HCT116 (cell line): ENCODE data around the gene CSTPP1. TPM values are rescaled to one million over a fixed set of nuclear protein-coding genes. Genes with fewer than 3 reads are reported as not detected.

Source experiments
- ATAC-seq: fragments of 200-7000 bp; cut with Tn5 transposase; 2 replicates; pipeline ENCODE4 v1.9.1; 2020; ENCODE audit warnings: mild to moderate bottlenecking, moderate library complexity
- BruUV-seq: library from RNA; stranded (reverse); fragments of 400-500 nt; replicated peaks from 2 replicates; lab custom pipeline; 2021; lab: Mats Ljungman, UMichigan
- CTCF ChIA-PET: fragments of 300-600 bp; sonication (Branson Sonifier 250); formaldehyde crosslinking; loops from one replicate; lab custom pipeline; 2021; ENCODE audit warnings: antibody characterized with exemption; lab: Charles Lee
- POLR2A ChIA-PET: fragments of 300-600, 350-600 bp; sonication (Branson Sonifier 250); formaldehyde crosslinking; loops from one replicate; lab custom pipeline; 2021; ENCODE audit warnings: antibody characterized with exemption; lab: Charles Lee
- RAD21 ChIA-PET, 2 experiments: fragments of 300-600 bp; sonication (Branson Sonifier 250); formaldehyde crosslinking; loops; one replicate each; lab custom pipeline; 2023; ENCODE audit warnings: low total read pairs in 2 of 2; ENCODE audit not compliant: uncharacterized antibody in 2 of 2, unreplicated experiment in 2 of 2, low non-redundant PET in 1 of 2; lab: Charles Lee
- DNase-seq: peaks from one replicate; pipeline ENCODE4 v3.0.0-alpha.2; 2010; ENCODE audit warnings: low read depth, low spot score
- H2AFZ ChIP-seq: fragments of 200-600 bp; shearing (Covaris generic), sonication (generic); 2 replicates; pipeline ENCODE4 v1.6.1; 2017; ENCODE audit warnings: low read depth, mixed run types, mixed read lengths, antibody characterized with exemption, low read length; ENCODE audit not compliant: poor library complexity, severe bottlenecking
- H3K27ac ChIP-seq: 2 replicates; pipeline ENCODE4 v1.5.1; 2012; ENCODE audit warnings: low read depth, low read length
- H3K27me3 ChIP-seq: fragments of 200-600 bp; sonication (generic); 2 replicates; pipeline ENCODE4 v1.6.1; 2016; ENCODE audit warnings: mixed run types, low read length, mixed read lengths; ENCODE audit not compliant: insufficient read depth
- H3K36me3 ChIP-seq, 2 experiments: fragments of 200-500 bp in 1 of 2; fragments of 200-600 bp in 1 of 2; sonication (Bioruptor generic) in 1 of 2; sonication (generic) in 1 of 2; 2 replicates each; pipeline versions ENCODE4 v1.5.1 to v1.6.1; 2014 to 2016; ENCODE audit warnings: low read length in 2 of 2, inconsistent platforms in 1 of 2, mixed read lengths in 1 of 2, mixed run types in 1 of 2; ENCODE audit not compliant: insufficient read depth in 2 of 2, control insufficient read depth in 1 of 2
- H3K4me1 ChIP-seq, 2 experiments: fragments of 200-600 bp in 1 of 2; sonication (generic) in 1 of 2; 2 replicates each; pipeline versions ENCODE4 v1.5.1 to v1.6.1; 2012 to 2017; ENCODE audit warnings: low read length in 2 of 2, inconsistent platforms in 1 of 2, mild to moderate bottlenecking in 1 of 2, mixed read lengths in 1 of 2, mixed run types in 1 of 2, moderate library complexity in 1 of 2; ENCODE audit not compliant: insufficient read depth in 2 of 2, control insufficient read depth in 1 of 2
- H3K4me2 ChIP-seq: fragments of 200-600 bp; sonication (generic); 2 replicates; pipeline ENCODE4 v1.6.1; 2017; ENCODE audit warnings: mixed run types, low read length, mixed read lengths
- H3K4me3 ChIP-seq, 2 experiments: fragments of 200-600 bp in 1 of 2; sonication (generic) in 1 of 2; replicated peaks in 1 of 2; 2 replicates each; pipeline ENCODE4 v1.5.1; 2011 to 2016; ENCODE audit warnings: low read length in 2 of 2, control low read depth in 1 of 2, low read depth in 1 of 2, mild to moderate bottlenecking in 1 of 2, mixed read lengths in 1 of 2, mixed run types in 1 of 2
- H3K79me2 ChIP-seq: fragments of 200-600 bp; sonication (generic); 2 replicates; pipeline ENCODE4 v1.6.1; 2017; ENCODE audit warnings: mild to moderate bottlenecking, mixed run types, low read length, moderate library complexity, mixed read lengths; ENCODE audit not compliant: insufficient read depth
- H3K9ac ChIP-seq: fragments of 200-600 bp; sonication (generic); 2 replicates; pipeline ENCODE4 v1.6.1; 2016; ENCODE audit warnings: low read length, mixed read lengths
- H3K9me2 ChIP-seq: fragments of 200-600 bp; sonication (generic), shearing (Covaris generic); 2 replicates; pipeline ENCODE4 v1.6.1; 2017; ENCODE audit warnings: mixed run types, mild to moderate bottlenecking, moderate library complexity; ENCODE audit not compliant: insufficient read depth
- H3K9me3 ChIP-seq, 2 experiments: fragments of 200-500 bp in 1 of 2; fragments of 200-600 bp in 1 of 2; sonication (Bioruptor generic) in 1 of 2; sonication (generic) in 1 of 2; 2 replicates each; pipeline ENCODE4 v1.6.1; 2014 to 2017; ENCODE audit warnings: low read length in 2 of 2, mixed read lengths in 2 of 2, inconsistent platforms in 1 of 2, low read depth in 1 of 2, mild to moderate bottlenecking in 1 of 2, mixed run types in 1 of 2, moderate library complexity in 1 of 2; ENCODE audit not compliant: control insufficient read depth in 1 of 2, insufficient read depth in 1 of 2
- H4K20me1 ChIP-seq: fragments of 200-600 bp; sonication (generic), shearing (Covaris generic); 2 replicates; pipeline ENCODE4 v1.6.1; 2017; ENCODE audit warnings: mixed run types, mild to moderate bottlenecking, moderate library complexity; ENCODE audit not compliant: insufficient read depth
- ATF3 ChIP-seq: IDR thresholded peaks from 2 replicates; pipeline ENCODE4 v1.6.1; 2012
- CBX3 ChIP-seq: IDR thresholded peaks from 2 replicates; pipeline ENCODE4 v1.6.1; 2012; ENCODE audit warnings: low read depth
- CEBPB ChIP-seq: IDR thresholded peaks from 2 replicates; pipeline ENCODE4 v1.6.1; 2012; ENCODE audit warnings: low read depth
- CTCF ChIP-seq, 3 experiments: fragments of 200-600 bp in 1 of 3; sonication (generic) in 1 of 3; IDR thresholded peaks in 2 of 3; conservative IDR thresholded peaks in 1 of 3; 2 replicates each; pipeline ENCODE4 v1.5.1; 2012 to 2017; ENCODE audit warnings: low read depth in 2 of 3, low read length in 2 of 3, antibody characterized with exemption in 1 of 3, borderline replicate concordance in 1 of 3, control low read depth in 1 of 3, mild to moderate bottlenecking in 1 of 3, mixed read lengths in 1 of 3, mixed run types in 1 of 3, moderate library complexity in 1 of 3; ENCODE audit not compliant: insufficient read depth in 1 of 3
- ELF1 ChIP-seq: IDR thresholded peaks from 2 replicates; pipeline ENCODE4 v1.6.1; 2012; ENCODE audit warnings: low read depth, borderline replicate concordance
- EZH2 ChIP-seq: fragments of 200-600 bp; sonication (generic); IDR thresholded peaks from 2 replicates; pipeline ENCODE4 v1.6.1; 2017; ENCODE audit warnings: antibody characterized with exemption, mixed run types
- EZH2phosphoT487 ChIP-seq: fragments of 200-600 bp; IDR thresholded peaks from 2 replicates; pipeline ENCODE4 v1.6.1; 2018; ENCODE audit warnings: antibody characterized with exemption, borderline replicate concordance
- JUND ChIP-seq: IDR thresholded peaks from 2 replicates; pipeline ENCODE4 v1.6.1; 2012
- MAX ChIP-seq: IDR thresholded peaks from 2 replicates; pipeline ENCODE4 v1.6.1; 2012
- POLR2A ChIP-seq: IDR thresholded peaks from 2 replicates; pipeline ENCODE4 v1.7.0; 2011; ENCODE audit warnings: borderline replicate concordance; ENCODE audit not compliant: insufficient read depth, insufficient read length; ENCODE audit errors: extremely low read depth
- POLR2AphosphoS5 ChIP-seq: IDR thresholded peaks from 2 replicates; pipeline ENCODE4 v1.6.1; 2011; ENCODE audit warnings: mild to moderate bottlenecking, low read depth, low read length, moderate library complexity
- RAD21 ChIP-seq: IDR thresholded peaks from 2 replicates; pipeline ENCODE4 v1.6.1; 2012; ENCODE audit warnings: low read depth, mild to moderate bottlenecking
- SIN3A ChIP-seq: IDR thresholded peaks from 2 replicates; pipeline ENCODE4 v1.6.1; 2012; ENCODE audit warnings: low read depth
- SP1 ChIP-seq: IDR thresholded peaks from 2 replicates; pipeline ENCODE4 v1.6.1; 2012; ENCODE audit warnings: low read depth
- SRF ChIP-seq: IDR thresholded peaks from 2 replicates; pipeline ENCODE4 v1.6.1; 2012; ENCODE audit warnings: low read depth
- TCF7L2 ChIP-seq: IDR thresholded peaks from 2 replicates; pipeline ENCODE4 v1.7.0; 2011; ENCODE audit warnings: borderline replicate concordance, inconsistent platforms; ENCODE audit not compliant: insufficient read depth, insufficient read length; ENCODE audit errors: extremely low read depth
- YY1 ChIP-seq: IDR thresholded peaks from 2 replicates; pipeline ENCODE4 v1.6.1; 2011; ENCODE audit warnings: low read length, low read depth, moderate library complexity, mild to moderate bottlenecking; ENCODE audit not compliant: insufficient replicate concordance; ENCODE audit errors: extremely low read depth
- ZBTB33 ChIP-seq: IDR thresholded peaks from 2 replicates; pipeline ENCODE4 v1.6.1; 2011; ENCODE audit warnings: mild to moderate bottlenecking, low read length, moderate library complexity; ENCODE audit not compliant: insufficient replicate concordance; ENCODE audit errors: extremely low read depth
- ZFX ChIP-seq: fragments of 450-650 bp; IDR thresholded peaks from 2 replicates; pipeline ENCODE4 v1.6.1; 2017
- ZNF274 ChIP-seq: fragments of 200-500 bp; sonication (Bioruptor generic); IDR thresholded peaks from 2 replicates; pipeline ENCODE4 v1.6.1; 2014; ENCODE audit warnings: mild to moderate bottlenecking, low read depth, low read length, inconsistent platforms
- intact Hi-C: fragments of 100-400 bp; cut with micrococcal nuclease; formaldehyde crosslinking; loops from 2 replicates; pipeline ENCODE4 v1.10.0; 2022
- total RNA-seq: library from RNA; stranded (reverse); gene quantifications from one replicate; pipeline ENCODE4 v1.2.1, GENCODE V29; 2021; ENCODE audit not compliant: unreplicated experiment

The CSTPP1 gene
- total RNA-seq, 1 experiment from 2014 or later: 24.7 TPM

- no peak overlapping the region for H3K4me2 ChIP-seq
- no peaks in the 10 kb centered on the region for H4K20me1 ChIP-seq
- H3K27me3 ChIP-seq: no peaks in the 10 kb centered on the region
- H3K9me2 ChIP-seq: no peaks in the 10 kb centered on the region
- POLR2A ChIA-PET: no interaction called here
- no peak overlapping the region for H3K9ac ChIP-seq
- DNase-seq (no peak), ATAC-seq (no peak)
- H3K9me3 ChIP-seq: no peaks in the 10 kb centered on the region
- RAD21 ChIA-PET: no interaction called here
- H3K27ac ChIP-seq: no peak overlapping the region
- intact Hi-C loops: no loop called here
- no peaks in the 10 kb centered on the region for H3K36me3 ChIP-seq
- CTCF ChIA-PET: interaction anchor here (3.6 kb wide), 1 partner anchor 238 kb away, joined by 11 read pairs; no protein-coding TSS in a partner anchor
- no peak overlapping the region for H3K4me3 ChIP-seq
- no peaks in the 10 kb centered on the region for H3K79me2 ChIP-seq
- no peak overlapping the region for H2AFZ ChIP-seq
- H3K4me1 ChIP-seq: peaks cover 11 to 18% of the 10 kb centered on the region in 2 experiments; a peak in 3 of 4 replicates
- BruUV-seq: no TSS peak
- no peak for TF ChIP-seq RAD21
- no peak for TF ChIP-seq TCF7L2
- no peak for TF ChIP-seq ZBTB33
- no peak for TF ChIP-seq ZFX
- no peak for TF ChIP-seq CTCF (IDR thresholded peaks at IDR 0.05 in 2 of 3, conservative IDR thresholded peaks at IDR 0.05 in 1 of 3; ENCODE audit: borderline replicate concordance in 1 of 3, insufficient read depth in 1 of 3, low read depth in 2 of 3, low read length in 2 of 3)
- no peak for TF ChIP-seq MAX
- TF ChIP-seq JUND: no peak
- TF ChIP-seq POLR2A: no peak
- TF ChIP-seq EZH2: no peak
- TF ChIP-seq EZH2phosphoT487: no peak
- TF ChIP-seq ELF1: no peak
- TF ChIP-seq YY1: no peak
- no peak for TF ChIP-seq SP1
- TF ChIP-seq CBX3: no peak
- no peak for TF ChIP-seq POLR2AphosphoS5
- TF ChIP-seq SIN3A: no peak
- TF ChIP-seq ATF3: no peak
- TF ChIP-seq CEBPB: no peak
- no peak for TF ChIP-seq SRF
- no peak for TF ChIP-seq ZNF274
- TF ChIP-seq, all 23 proteins: peak for 0
Measured at GRCh38 chr11:46914363-46914762, 22.2 kb upstream of the CSTPP1 start.
